Measurements from ENCODE around the gene AXDND1.
"Not testable (repeated sequence)": the region's sequence is repeated elsewhere in the genome, so short reads cannot be mapped to it uniquely, and the experiment has no call there.

The AXDND1 gene

GRCh38 chr1:179365342-179366092 lies at the start of gene AXDND1:
Gene AXDND1, plus strand, starts transcription at chr1:179365971. Its CDS starts 539 bp downstream, at chr1:179366510.
- peak; percentile 14 for DNase-seq

- DNase-seq = no peak
Measured at GRCh38 chr1:179318491-179318890, 47.3 kb upstream of the AXDND1 start.

- DNase-seq = no peak
Measured at GRCh38 chr1:179321533-179322216, 44.1 kb upstream of the AXDND1 start.

- no peak for DNase-seq
Measured at GRCh38 chr1:179322557-179322956, 43.2 kb upstream of the AXDND1 start.

- no peak for DNase-seq
Measured at GRCh38 chr1:179323436-179323835, 42.3 kb upstream of the AXDND1 start.

GRCh38 chr1:179325836-179326235 lies 39.9 kb upstream of the AXDND1 start:
- DNase-seq = no peak

- DNase-seq = no peak
Measured at GRCh38 chr1:179326746-179327145, 39.0 kb upstream of the AXDND1 start.

GRCh38 chr1:179327196-179327595 lies 38.6 kb upstream of the AXDND1 start:
- no peak for DNase-seq

- DNase-seq = no peak
Measured at GRCh38 chr1:179327679-179328078, 38.1 kb upstream of the AXDND1 start.

GRCh38 chr1:179329862-179330261 lies 35.9 kb upstream of the AXDND1 start:
- no peak for DNase-seq

GRCh38 chr1:179334440-179334839 lies 31.3 kb upstream of the AXDND1 start:
- DNase-seq = no peak

GRCh38 chr1:179337288-179337687 lies 28.5 kb upstream of the AXDND1 start:
- no peak for DNase-seq

- DNase-seq = no peak
Measured at GRCh38 chr1:179337942-179338560, 27.7 kb upstream of the AXDND1 start.

GRCh38 chr1:179340918-179341317 lies 24.9 kb upstream of the AXDND1 start:
- DNase-seq = no peak

- no peak for DNase-seq
Measured at GRCh38 chr1:179341943-179342547, 23.7 kb upstream of the AXDND1 start.

- DNase-seq = no peak
Measured at GRCh38 chr1:179342740-179343404, 22.9 kb upstream of the AXDND1 start.

GRCh38 chr1:179351281-179351680 lies 14.5 kb upstream of the AXDND1 start:
- no peak for DNase-seq

GRCh38 chr1:179352236-179352635 lies 13.5 kb upstream of the AXDND1 start:
- DNase-seq = no peak

GRCh38 chr1:179353546-179353945 lies 12.2 kb upstream of the AXDND1 start:
- DNase-seq = no peak

GRCh38 chr1:179361631-179362030 lies 4.1 kb upstream of the AXDND1 start:
- not testable (repeated sequence) for DNase-seq

- no peak for DNase-seq
Measured at GRCh38 chr1:179366093-179366800, 476 bp downstream of the AXDND1 start.

GRCh38 chr1:179369751-179370341 lies 4.1 kb downstream of the AXDND1 start:
- DNase-seq = peak; percentile 17
